ENCODE measurements around the gene USP5.

The USP5 gene

GRCh38 chr12:6830286-6830890 is 21.6 kb upstream of the USP5 start:
- no peak overlapping the region for H3K4me3 Mint-ChIP-seq

GRCh38 chr12:6830999-6831398 is 21.0 kb upstream of the USP5 start:
- no peak for DNase-seq
- H3K27ac Mint-ChIP-seq: no peak overlapping the region
- H3K4me3 Mint-ChIP-seq: no peak overlapping the region

More at GRCh38 chr12:6830286-6830890, 21.6 kb upstream of the USP5 start:
- Mint-ChIP-seq H3K27ac (no peak overlapping the region), H3K36me3 (ENCODE audit: low read depth) (no peaks in the 10 kb centered on the region), H3K9me3 (no peaks in the 10 kb centered on the region), H3K27me3 (peaks cover 39% of the 10 kb centered on the region), H3K4me1 (peaks cover 23% of the 10 kb centered on the region)
- DNase-seq: no peak
- ATAC-seq: no peak

GRCh38 chr12:6831450-6831995 is 20.4 kb upstream of the USP5 start:
- Mint-ChIP-seq H3K27ac (no peak overlapping the region), H3K36me3 (ENCODE audit: low read depth) (no peaks in the 10 kb centered on the region), H3K4me3 (no peak overlapping the region), H3K27me3 (peaks cover 31% of the 10 kb centered on the region), H3K4me1 (peaks cover 21% of the 10 kb centered on the region), H3K9me3 (no peaks in the 10 kb centered on the region)
- DNase-seq (no peak), ATAC-seq (no peak)

More at GRCh38 chr12:6830999-6831398, 21.0 kb upstream of the USP5 start:
- Mint-ChIP-seq H3K27me3 (peaks cover 35% of the 10 kb centered on the region), H3K9me3 (no peaks in the 10 kb centered on the region), H3K36me3 (ENCODE audit: low read depth) (no peaks in the 10 kb centered on the region), H3K4me1 (peaks cover 21% of the 10 kb centered on the region)
- no peak for ATAC-seq

DNA sequence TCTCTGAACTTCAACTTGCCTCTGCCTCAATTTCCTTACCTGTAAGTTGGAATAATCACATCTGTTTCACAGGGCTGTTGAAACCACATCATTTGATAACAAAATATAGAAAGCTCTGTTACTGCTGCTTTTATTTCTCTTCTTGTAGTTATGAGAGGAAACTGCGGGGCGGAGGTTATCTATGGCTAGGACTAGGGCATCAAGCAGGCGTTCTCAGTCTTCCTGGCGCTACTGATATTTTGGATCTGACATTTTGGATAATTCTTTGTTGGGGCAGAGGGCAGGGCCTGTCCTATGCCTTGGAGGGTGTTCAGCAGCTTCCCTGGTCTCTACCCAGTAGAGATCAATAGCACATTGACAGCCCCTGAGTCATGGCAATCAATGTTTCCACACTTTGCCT is 19.8 kb upstream of the USP5 start:
- no peak overlapping the region for H3K4me3 Mint-ChIP-seq
- peaks cover 20% of the 10 kb centered on the region for H3K4me1 Mint-ChIP-seq
- no peaks in the 10 kb centered on the region for H3K9me3 Mint-ChIP-seq
- DNase-seq: no peak
- ATAC-seq: no peak
- H3K27ac Mint-ChIP-seq: no peak overlapping the region
- no peaks in the 10 kb centered on the region for H3K36me3 Mint-ChIP-seq (ENCODE audit: low read depth)
- peaks cover 25% of the 10 kb centered on the region for H3K27me3 Mint-ChIP-seq

GRCh38 chr12:6833189-6833890 is 18.6 kb upstream of the USP5 start:
- peaks cover 17% of the 10 kb centered on the region for H3K27me3 Mint-ChIP-seq
- H3K36me3 Mint-ChIP-seq (ENCODE audit: low read depth): no peaks in the 10 kb centered on the region
- no peak overlapping the region for H3K4me3 Mint-ChIP-seq
- no peak for DNase-seq
- no peak overlapping the region for H3K27ac Mint-ChIP-seq
- peaks cover 12% of the 10 kb centered on the region for H3K4me1 Mint-ChIP-seq
- no peaks in the 10 kb centered on the region for H3K9me3 Mint-ChIP-seq
- ATAC-seq: no peak

GRCh38 chr12:6834254-6834653 is 17.7 kb upstream of the USP5 start:
- ATAC-seq (no peak), DNase-seq (no peak)
- peaks cover 13% of the 10 kb centered on the region for H3K27me3 Mint-ChIP-seq
- peaks cover 8% of the 10 kb centered on the region for H3K4me1 Mint-ChIP-seq
- H3K9me3 Mint-ChIP-seq: no peaks in the 10 kb centered on the region
- no peak overlapping the region for H3K27ac Mint-ChIP-seq
- no peaks in the 10 kb centered on the region for H3K36me3 Mint-ChIP-seq (ENCODE audit: low read depth)
- H3K4me3 Mint-ChIP-seq: no peak overlapping the region

DNA sequence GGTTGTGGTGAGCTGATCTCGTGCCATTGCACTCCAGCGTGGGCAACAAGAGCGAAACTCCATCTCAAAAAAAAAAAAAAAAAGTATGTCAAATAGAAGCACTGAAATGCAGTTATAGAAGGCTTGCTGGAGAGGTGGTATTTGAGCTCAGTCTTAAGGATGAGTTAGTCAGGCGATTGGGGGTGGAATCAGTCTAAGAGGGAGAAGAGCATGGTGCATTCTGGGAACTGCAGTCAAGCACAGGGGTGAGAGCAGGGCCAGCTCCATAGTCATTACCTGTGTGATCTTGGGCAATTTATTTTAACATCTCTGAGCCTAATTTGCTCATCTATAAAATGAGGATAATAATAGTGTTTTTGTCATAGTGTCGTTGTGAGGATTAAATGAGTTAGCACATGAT is 17.1 kb upstream of the USP5 start:
- no peak overlapping the region for H3K4me3 Mint-ChIP-seq
- H3K27me3 Mint-ChIP-seq: peaks cover 10% of the 10 kb centered on the region
- H3K9me3 Mint-ChIP-seq: no peaks in the 10 kb centered on the region
- ATAC-seq (no peak), DNase-seq (no peak)
- H3K36me3 Mint-ChIP-seq (ENCODE audit: low read depth): no peaks in the 10 kb centered on the region
- no peak overlapping the region for H3K27ac Mint-ChIP-seq
- peaks cover 6% of the 10 kb centered on the region for H3K4me1 Mint-ChIP-seq

DNA sequence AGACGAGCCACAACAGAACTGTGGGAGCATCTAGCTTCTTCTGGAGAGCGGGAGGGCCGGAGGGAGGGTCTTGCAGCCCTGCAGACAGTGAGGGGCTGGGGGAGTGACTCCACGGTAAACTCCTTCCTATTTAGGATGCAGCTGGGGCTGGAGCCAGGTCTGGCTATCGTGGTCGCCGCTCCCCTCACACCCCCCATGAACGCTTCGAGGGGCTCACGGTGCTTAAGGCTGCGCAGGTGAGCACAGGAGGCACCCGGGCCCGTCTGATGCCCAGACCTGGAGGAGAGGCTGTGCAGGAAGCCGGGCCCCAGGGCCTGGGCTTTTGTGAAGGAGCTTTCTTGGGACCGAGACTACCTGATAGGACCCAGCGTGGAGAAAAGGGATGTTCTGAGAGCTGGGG is 15.1 kb upstream of the USP5 start:
- Mint-ChIP-seq H3K4me1 (peaks cover 6% of the 10 kb centered on the region), H3K27me3 (no peaks in the 10 kb centered on the region), H3K4me3 (no peak overlapping the region), H3K27ac (no peak overlapping the region), H3K36me3 (ENCODE audit: low read depth) (no peaks in the 10 kb centered on the region), H3K9me3 (no peaks in the 10 kb centered on the region)
- ATAC-seq: no peak
- DNase-seq: no peak

- no peaks in the 10 kb centered on the region for H3K36me3 Mint-ChIP-seq (ENCODE audit: low read depth)
- no peak overlapping the region for H3K4me3 Mint-ChIP-seq
- DNase-seq (no peak), ATAC-seq (no peak)
- no peaks in the 10 kb centered on the region for H3K27me3 Mint-ChIP-seq
- no peak overlapping the region for H3K27ac Mint-ChIP-seq
- peaks cover 6% of the 10 kb centered on the region for H3K4me1 Mint-ChIP-seq
- no peaks in the 10 kb centered on the region for H3K9me3 Mint-ChIP-seq
Measured at GRCh38 chr12:6837370-6838060, 14.4 kb upstream of the USP5 start.

DNA sequence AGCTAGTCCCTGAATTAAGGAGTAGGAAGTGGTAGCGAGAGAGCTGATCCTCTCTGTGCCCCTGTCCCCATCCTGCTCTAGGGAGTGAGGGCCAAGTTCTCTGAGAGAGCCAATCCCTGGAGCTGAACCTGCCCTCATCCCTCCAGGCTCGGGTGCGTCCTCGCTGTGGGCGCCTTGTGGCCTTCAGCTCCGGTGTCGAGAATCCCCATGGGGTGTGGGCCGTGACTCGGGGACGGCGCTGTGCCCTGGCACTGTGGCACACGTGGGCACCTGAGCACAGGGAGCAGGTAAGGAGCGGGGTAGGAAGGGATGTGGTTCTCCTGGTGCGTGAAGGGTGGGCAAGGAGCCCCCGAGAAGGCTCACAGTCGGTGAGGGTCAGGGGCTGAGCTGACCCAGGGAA is 13.1 kb upstream of the USP5 start:
- DNase-seq: no peak
- ATAC-seq: no peak
- H3K27ac Mint-ChIP-seq: no peak overlapping the region
- H3K36me3 Mint-ChIP-seq (ENCODE audit: low read depth): no peaks in the 10 kb centered on the region
- no peaks in the 10 kb centered on the region for H3K9me3 Mint-ChIP-seq
- peaks cover 6% of the 10 kb centered on the region for H3K4me1 Mint-ChIP-seq
- no peaks in the 10 kb centered on the region for H3K27me3 Mint-ChIP-seq
- no peak overlapping the region for H3K4me3 Mint-ChIP-seq

- ATAC-seq (no peak), DNase-seq (no peak)
- H3K27me3 Mint-ChIP-seq: no peaks in the 10 kb centered on the region
- H3K36me3 Mint-ChIP-seq (ENCODE audit: low read depth): no peaks in the 10 kb centered on the region
- no peak overlapping the region for H3K27ac Mint-ChIP-seq
- peaks cover 3% of the 10 kb centered on the region for H3K4me1 Mint-ChIP-seq
- no peaks in the 10 kb centered on the region for H3K9me3 Mint-ChIP-seq
- H3K4me3 Mint-ChIP-seq: no peak overlapping the region
Measured at GRCh38 chr12:6839482-6840201, 12.3 kb upstream of the USP5 start.

- Mint-ChIP-seq H3K27me3 (no peaks in the 10 kb centered on the region), H3K9me3 (no peaks in the 10 kb centered on the region), H3K4me3 (no peak overlapping the region), H3K27ac (no peak overlapping the region), H3K36me3 (ENCODE audit: low read depth) (no peaks in the 10 kb centered on the region), H3K4me1 (no peaks in the 10 kb centered on the region)
- DNase-seq (no peak), ATAC-seq (no peak)
Measured at GRCh38 chr12:6840330-6840729, 11.6 kb upstream of the USP5 start.

- H3K4me3 Mint-ChIP-seq: no peak within 1 kb of the TSS
- ATAC-seq: no peak
- no peaks in the 10 kb centered on the region for H3K9me3 Mint-ChIP-seq
- H3K27ac Mint-ChIP-seq: no peak within 1 kb of the TSS
- H3K4me1 Mint-ChIP-seq: no peaks in the 10 kb centered on the region
- DNase-seq: no peak
- no peaks in the 10 kb centered on the region for H3K27me3 Mint-ChIP-seq
- no peaks in the 10 kb centered on the region for H3K36me3 Mint-ChIP-seq (ENCODE audit: low read depth)
Measured at GRCh38 chr12:6840761-6841515, 11.0 kb upstream of the USP5 start, which contains the start of gene GNB3. GNB3 (plus strand) TSS chr12:6840925; CDS start chr12:6841288, 363 bp downstream.

DNA sequence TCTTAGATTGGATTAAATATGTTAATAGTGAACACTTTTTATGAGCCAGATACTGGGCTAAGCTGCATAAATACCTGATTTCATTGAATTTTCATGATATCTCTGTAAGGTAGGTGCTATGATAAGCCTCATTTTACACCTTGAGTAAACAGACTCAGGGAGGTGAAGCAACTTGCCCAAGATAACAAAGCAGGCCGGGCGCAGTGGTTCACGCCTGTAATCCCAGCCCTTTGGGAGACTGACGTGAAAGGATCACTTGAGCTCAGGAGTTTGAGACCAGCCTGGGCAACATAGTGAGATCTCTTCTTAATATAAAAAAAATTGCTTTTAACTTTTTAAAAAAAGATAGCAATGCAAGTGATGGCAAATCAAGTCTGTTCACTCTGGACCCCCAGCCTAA is 9.9 kb upstream of the USP5 start:
- no peak overlapping the region for H3K4me3 Mint-ChIP-seq
- ATAC-seq (no peak), DNase-seq (no peak)
- H3K27ac Mint-ChIP-seq: no peak overlapping the region
- H3K9me3 Mint-ChIP-seq: no peaks in the 10 kb centered on the region
- H3K4me1 Mint-ChIP-seq: no peaks in the 10 kb centered on the region
- no peaks in the 10 kb centered on the region for H3K36me3 Mint-ChIP-seq (ENCODE audit: low read depth)
- no peaks in the 10 kb centered on the region for H3K27me3 Mint-ChIP-seq

Measured in activated naive CD8-positive, alpha-beta T cell treated with anti-CD3 and anti-CD28 coated beads, Interleukin-2, amount 50 U/mL, for 24 hours (primary cell).